ENCODE results near the gene GALNT10. TPM values are rescaled to one million over a fixed set of nuclear protein-coding genes. Genes with fewer than 3 reads are reported as not detected.
A peak's percentile ranks its signal among the peaks of the same experiment; 100 is the strongest.

Gene GALNT10
- total RNA-seq, 1 donor from 2014 or later = 4.8 TPM

GRCh38 chr5:154400678-154401077, 210.1 kb downstream of the GALNT10 start:
- Mint-ChIP-seq H3K27ac (ENCODE audit: unreplicated experiment) (peak overlapping the region; percentile 5), H3K9me3 (ENCODE audit: unreplicated experiment) (peaks cover 2% of the 10 kb centered on the region), H3K4me3 (ENCODE audit: unreplicated experiment) (peak overlapping the region; percentile 55), H3K4me1 (ENCODE audit: low read depth, unreplicated experiment) (peaks cover 17% of the 10 kb centered on the region), H3K36me3 (ENCODE audit: unreplicated experiment) (no peaks in the 10 kb centered on the region), H3K27me3 (ENCODE audit: unreplicated experiment) (peaks cover 3% of the 10 kb centered on the region)
- no peak for TF ChIP-seq CTCF (IDR thresholded peaks at IDR 0.05; ENCODE audit: partially characterized antibody, unreplicated experiment)
- DNase-seq = no peak

GRCh38 chr5:154401355-154401754, 210.8 kb downstream of the GALNT10 start:
- DNase-seq = no peak
- Mint-ChIP-seq H3K27ac (ENCODE audit: unreplicated experiment) (peak overlapping the region; percentile 20), H3K9me3 (ENCODE audit: unreplicated experiment) (peaks cover 2% of the 10 kb centered on the region), H3K4me3 (ENCODE audit: unreplicated experiment) (no peak overlapping the region), H3K4me1 (ENCODE audit: low read depth, unreplicated experiment) (peaks cover 17% of the 10 kb centered on the region), H3K27me3 (ENCODE audit: unreplicated experiment) (peaks cover 3% of the 10 kb centered on the region), H3K36me3 (ENCODE audit: unreplicated experiment) (no peaks in the 10 kb centered on the region)
- no peak for TF ChIP-seq CTCF (IDR thresholded peaks at IDR 0.05; ENCODE audit: partially characterized antibody, unreplicated experiment)

- peak overlapping the region; percentile 72 for H3K27ac Mint-ChIP-seq (ENCODE audit: unreplicated experiment)
Measured at GRCh38 chr5:154401931-154402330, 211.4 kb downstream of the GALNT10 start.

GRCh38 chr5:154402611-154403010, 212.1 kb downstream of the GALNT10 start:
- Mint-ChIP-seq H3K4me3 (ENCODE audit: unreplicated experiment) (no peak overlapping the region), H3K9me3 (ENCODE audit: unreplicated experiment) (peaks cover 4% of the 10 kb centered on the region), H3K4me1 (ENCODE audit: low read depth, unreplicated experiment) (peaks cover 17% of the 10 kb centered on the region), H3K36me3 (ENCODE audit: unreplicated experiment) (no peaks in the 10 kb centered on the region), H3K27ac (ENCODE audit: unreplicated experiment) (no peak overlapping the region), H3K27me3 (ENCODE audit: unreplicated experiment) (peaks cover 3% of the 10 kb centered on the region)
- TF ChIP-seq CTCF (IDR thresholded peaks at IDR 0.05; ENCODE audit: partially characterized antibody, unreplicated experiment) = no peak
- DNase-seq = no peak

More at GRCh38 chr5:154401931-154402330, 211.4 kb downstream of the GALNT10 start:
- Mint-ChIP-seq H3K4me3 (ENCODE audit: unreplicated experiment) (no peak overlapping the region), H3K27me3 (ENCODE audit: unreplicated experiment) (peaks cover 3% of the 10 kb centered on the region), H3K9me3 (ENCODE audit: unreplicated experiment) (peaks cover 2% of the 10 kb centered on the region), H3K36me3 (ENCODE audit: unreplicated experiment) (no peaks in the 10 kb centered on the region), H3K4me1 (ENCODE audit: low read depth, unreplicated experiment) (peaks cover 17% of the 10 kb centered on the region)
- no peak for DNase-seq
- no peak for TF ChIP-seq CTCF (IDR thresholded peaks at IDR 0.05; ENCODE audit: partially characterized antibody, unreplicated experiment)

GRCh38 chr5:154403234-154403633, 212.7 kb downstream of the GALNT10 start:
- DNase-seq = no peak
- Mint-ChIP-seq H3K4me1 (ENCODE audit: low read depth, unreplicated experiment) (peaks cover 17% of the 10 kb centered on the region), H3K27me3 (ENCODE audit: unreplicated experiment) (peaks cover 3% of the 10 kb centered on the region), H3K9me3 (ENCODE audit: unreplicated experiment) (peaks cover 4% of the 10 kb centered on the region), H3K36me3 (ENCODE audit: unreplicated experiment) (no peaks in the 10 kb centered on the region), H3K4me3 (ENCODE audit: unreplicated experiment) (no peak overlapping the region), H3K27ac (ENCODE audit: unreplicated experiment) (no peak overlapping the region)
- no peak for TF ChIP-seq CTCF (IDR thresholded peaks at IDR 0.05; ENCODE audit: partially characterized antibody, unreplicated experiment)
